HL-60 (cell line): ENCODE data around the gene SMURF1.

Experiments used
- DNase-seq, 2 experiments: peaks; one replicate each; pipeline ENCODE4 v3.0.0-alpha.2; 2010 to 2020; ENCODE audit warnings: low read depth in 1 of 2, low spot score in 1 of 2
- H3K27ac ChIP-seq: fragments of 250-450 bp; sonication (Bioruptor Pico); replicated peaks from 2 replicates; pipeline ENCODE4 v1.5.1; 2020; ENCODE audit warnings: mild to moderate bottlenecking, moderate library complexity
- H3K27me3 ChIP-seq: fragments of 250-450 bp; sonication (Bioruptor Pico); 2 replicates; pipeline ENCODE4 v1.5.1; 2021; ENCODE audit warnings: mild to moderate bottlenecking, moderate library complexity; ENCODE audit not compliant: insufficient read depth, poor library complexity, severe bottlenecking
- H3K4me3 ChIP-seq: replicated peaks from 2 replicates; pipeline ENCODE4 v1.5.1; 2011; ENCODE audit warnings: mild to moderate bottlenecking, control low read depth, low read length; ENCODE audit not compliant: insufficient read depth
- CTCF ChIP-seq: IDR thresholded peaks from one replicate; pipeline ENCODE4 v1.5.1; 2011; ENCODE audit warnings: low read length, control low read depth, inconsistent platforms; ENCODE audit not compliant: insufficient read depth
- GABPA ChIP-seq: IDR thresholded peaks from 2 replicates; pipeline ENCODE4 v1.6.1; 2012; ENCODE audit warnings: low read depth
- POLR2AphosphoS5 ChIP-seq: IDR thresholded peaks from 2 replicates; pipeline ENCODE4 v1.6.1; 2012; ENCODE audit warnings: low read depth
- REST ChIP-seq: IDR thresholded peaks from 2 replicates; pipeline ENCODE4 v1.6.1; 2012; ENCODE audit warnings: low read depth; ENCODE audit not compliant: insufficient replicate concordance
- SPI1 ChIP-seq: IDR thresholded peaks from 2 replicates; pipeline ENCODE4 v1.6.1; 2012; ENCODE audit warnings: low read depth, mild to moderate bottlenecking, borderline replicate concordance

SMURF1 gene

GRCh38 chr7:99118077-99118476 lies 25.8 kb downstream of the SMURF1 start:
- no peak for DNase-seq
- no peak overlapping the region for H3K27ac ChIP-seq
- TF ChIP-seq SPI1 (no peak), CTCF (no peak)
- H3K27me3 ChIP-seq = no peaks in the 10 kb centered on the region
- H3K4me3 ChIP-seq = no peak overlapping the region

- Histone ChIP-seq H3K4me3 (no peak overlapping the region), H3K27me3 (no peaks in the 10 kb centered on the region), H3K27ac (no peak overlapping the region)
- TF ChIP-seq POLR2AphosphoS5 (no peak), CTCF (no peak)
- DNase-seq = no peak
Observed at GRCh38 chr7:99116144-99116543, 27.8 kb downstream of the SMURF1 start.

GRCh38 chr7:99115379-99115778 lies 28.5 kb downstream of the SMURF1 start:
- DNase-seq = no peak
- H3K27ac ChIP-seq = no peak overlapping the region
- no peak overlapping the region for H3K4me3 ChIP-seq
- TF ChIP-seq CTCF (no peak), GABPA (no peak), POLR2AphosphoS5 (no peak), SPI1 (no peak), REST (no peak)
- no peaks in the 10 kb centered on the region for H3K27me3 ChIP-seq

- no peak for TF ChIP-seq GABPA
- TF ChIP-seq CTCF = no peak
- TF ChIP-seq SPI1 = no peak
- no peak for TF ChIP-seq POLR2AphosphoS5
- Histone ChIP-seq H3K4me3 (no peak overlapping the region), H3K27ac (peak overlapping the region; percentile 23; the same call in 1 of the 2 replicates), H3K27me3 (no peaks in the 10 kb centered on the region)
- DNase-seq = no peak
Observed at GRCh38 chr7:99112979-99113378, 30.9 kb downstream of the SMURF1 start.

GRCh38 chr7:99112097-99112496 lies 31.8 kb downstream of the SMURF1 start:
- DNase-seq = peak in 1 of 2 experiments; percentile 35
- no peaks in the 10 kb centered on the region for H3K27me3 ChIP-seq
- peak overlapping the region; percentile 23 for H3K27ac ChIP-seq
- H3K4me3 ChIP-seq = no peak overlapping the region
- TF ChIP-seq REST (no peak), CTCF (no peak), POLR2AphosphoS5 (no peak), SPI1 (no peak)
